ENCODE results near the gene MTARC2. TPM values are rescaled to one million over a fixed set of nuclear protein-coding genes. Genes with fewer than 3 reads are reported as not detected.

Gene MTARC2
- total RNA-seq, 1 experiment from 2014 or later: 15.2 TPM

GRCh38 chr1:220751111-220751510 is 3.0 kb downstream of the MTARC2 start:
- H3K9me3 Mint-ChIP-seq: no peaks in the 10 kb centered on the region
- no peak for ATAC-seq
- H3K27ac Mint-ChIP-seq: no peak overlapping the region
- DNase-seq (ENCODE audit: low spot score): no peak
- peaks cover 47% of the 10 kb centered on the region for H3K4me1 Mint-ChIP-seq
- no peak overlapping the region for H3K4me3 Mint-ChIP-seq
- POLR2A ChIA-PET: no interaction called here
- no peak for TF ChIP-seq SP1 (CRISPR knock-in tag; conservative IDR thresholded peaks at IDR 0.05)
- peaks cover 34% of the 10 kb centered on the region for H3K27me3 Mint-ChIP-seq (ENCODE audit: low read depth)
- H3K36me3 Mint-ChIP-seq: peaks cover 15% of the 10 kb centered on the region
- CTCF ChIA-PET: interaction anchor here (0.6 to 0.9 kb wide), 2 partner anchors 18 to 455 kb away, joined by 3 read pairs; no protein-coding TSS in a partner anchor

- ATAC-seq (no peak), DNase-seq (ENCODE audit: low spot score) (no peak)
- peaks cover 24% of the 10 kb centered on the region for H3K36me3 Mint-ChIP-seq
- H3K27me3 Mint-ChIP-seq (ENCODE audit: low read depth): peaks cover 13% of the 10 kb centered on the region
- H3K4me1 Mint-ChIP-seq: peaks cover 21% of the 10 kb centered on the region
- H3K4me3 Mint-ChIP-seq: no peak overlapping the region
- CTCF ChIA-PET: interaction anchor here (1.8 kb wide), 1 partner anchor 22 kb away, joined by 5 read pairs; no protein-coding TSS in a partner anchor
- H3K27ac Mint-ChIP-seq: no peak overlapping the region
- H3K9me3 Mint-ChIP-seq: no peaks in the 10 kb centered on the region
- POLR2A ChIA-PET: no interaction called here
- TF ChIP-seq ARID4B (CRISPR knock-in tag; IDR thresholded peaks at IDR 0.05; ENCODE audit: borderline replicate concordance) (no peak), SMAD3 (CRISPR knock-in tag; IDR thresholded peaks at IDR 0.05; ENCODE audit: borderline replicate concordance) (no peak), FOXP1 (CRISPR knock-in tag; IDR thresholded peaks at IDR 0.05; ENCODE audit: borderline replicate concordance) (no peak), GRHL2 (CRISPR knock-in tag; IDR thresholded peaks at IDR 0.05; ENCODE audit: insufficient replicate concordance, severe bottlenecking) (no peak), CREM (CRISPR knock-in tag; IDR thresholded peaks at IDR 0.05) (no peak)
These were observed 6.2 kb downstream of the MTARC2 start for GRCh38 chr1:220754212-220754917.

DNA sequence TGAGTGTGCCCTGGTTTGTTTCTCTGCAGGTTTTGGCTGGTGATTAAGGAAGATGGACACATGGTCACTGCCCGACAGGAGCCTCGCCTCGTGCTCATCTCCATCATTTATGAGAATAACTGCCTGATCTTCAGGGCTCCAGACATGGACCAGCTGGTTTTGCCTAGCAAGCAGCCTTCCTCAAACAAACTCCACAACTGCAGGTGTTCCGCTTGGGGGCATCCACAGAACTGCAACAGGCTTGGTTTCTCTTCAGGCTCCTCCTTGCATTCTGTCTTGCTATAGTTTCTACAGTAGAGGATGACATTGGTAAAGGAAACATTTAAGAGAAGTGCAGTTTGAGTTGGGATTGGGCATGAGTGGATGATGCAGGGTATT is 6.8 kb downstream of the MTARC2 start:
- POLR2A ChIA-PET: no interaction called here
- H3K27me3 Mint-ChIP-seq (ENCODE audit: low read depth): peaks cover 7% of the 10 kb centered on the region; the same call in 1 of the 2 replicates
- peaks cover 24% of the 10 kb centered on the region for H3K36me3 Mint-ChIP-seq
- ATAC-seq (no peak), DNase-seq (ENCODE audit: low spot score) (no peak)
- CTCF ChIA-PET: interaction anchor here (1.8 kb wide), 1 partner anchor 22 kb away, joined by 5 read pairs; no protein-coding TSS in a partner anchor
- no peak overlapping the region for H3K4me3 Mint-ChIP-seq
- no peak overlapping the region for H3K27ac Mint-ChIP-seq
- H3K4me1 Mint-ChIP-seq: peaks cover 17% of the 10 kb centered on the region
- no peaks in the 10 kb centered on the region for H3K9me3 Mint-ChIP-seq
- TF ChIP-seq ZNF416 (CRISPR knock-in tag; IDR thresholded peaks at IDR 0.05) (no peak), ZNF396 (CRISPR knock-in tag; IDR thresholded peaks at IDR 0.05; ENCODE audit: borderline replicate concordance) (no peak), TCF7 (CRISPR knock-in tag; IDR thresholded peaks at IDR 0.05; ENCODE audit: low read depth) (no peak), ZNF121 (CRISPR knock-in tag; IDR thresholded peaks at IDR 0.05) (no peak), ARID4B (CRISPR knock-in tag; IDR thresholded peaks at IDR 0.05; ENCODE audit: borderline replicate concordance) (no peak)
- TF ChIP-seq, protein P1, sequence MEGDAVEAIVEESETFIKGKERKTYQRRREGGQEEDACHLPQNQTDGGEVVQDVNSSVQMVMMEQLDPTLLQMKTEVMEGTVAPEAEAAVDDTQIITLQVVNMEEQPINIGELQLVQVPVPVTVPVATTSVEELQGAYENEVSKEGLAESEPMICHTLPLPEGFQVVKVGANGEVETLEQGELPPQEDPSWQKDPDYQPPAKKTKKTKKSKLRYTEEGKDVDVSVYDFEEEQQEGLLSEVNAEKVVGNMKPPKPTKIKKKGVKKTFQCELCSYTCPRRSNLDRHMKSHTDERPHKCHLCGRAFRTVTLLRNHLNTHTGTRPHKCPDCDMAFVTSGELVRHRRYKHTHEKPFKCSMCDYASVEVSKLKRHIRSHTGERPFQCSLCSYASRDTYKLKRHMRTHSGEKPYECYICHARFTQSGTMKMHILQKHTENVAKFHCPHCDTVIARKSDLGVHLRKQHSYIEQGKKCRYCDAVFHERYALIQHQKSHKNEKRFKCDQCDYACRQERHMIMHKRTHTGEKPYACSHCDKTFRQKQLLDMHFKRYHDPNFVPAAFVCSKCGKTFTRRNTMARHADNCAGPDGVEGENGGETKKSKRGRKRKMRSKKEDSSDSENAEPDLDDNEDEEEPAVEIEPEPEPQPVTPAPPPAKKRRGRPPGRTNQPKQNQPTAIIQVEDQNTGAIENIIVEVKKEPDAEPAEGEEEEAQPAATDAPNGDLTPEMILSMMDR (IDR thresholded peaks at IDR 0.05): no peak
- TF ChIP-seq, protein P2, sequence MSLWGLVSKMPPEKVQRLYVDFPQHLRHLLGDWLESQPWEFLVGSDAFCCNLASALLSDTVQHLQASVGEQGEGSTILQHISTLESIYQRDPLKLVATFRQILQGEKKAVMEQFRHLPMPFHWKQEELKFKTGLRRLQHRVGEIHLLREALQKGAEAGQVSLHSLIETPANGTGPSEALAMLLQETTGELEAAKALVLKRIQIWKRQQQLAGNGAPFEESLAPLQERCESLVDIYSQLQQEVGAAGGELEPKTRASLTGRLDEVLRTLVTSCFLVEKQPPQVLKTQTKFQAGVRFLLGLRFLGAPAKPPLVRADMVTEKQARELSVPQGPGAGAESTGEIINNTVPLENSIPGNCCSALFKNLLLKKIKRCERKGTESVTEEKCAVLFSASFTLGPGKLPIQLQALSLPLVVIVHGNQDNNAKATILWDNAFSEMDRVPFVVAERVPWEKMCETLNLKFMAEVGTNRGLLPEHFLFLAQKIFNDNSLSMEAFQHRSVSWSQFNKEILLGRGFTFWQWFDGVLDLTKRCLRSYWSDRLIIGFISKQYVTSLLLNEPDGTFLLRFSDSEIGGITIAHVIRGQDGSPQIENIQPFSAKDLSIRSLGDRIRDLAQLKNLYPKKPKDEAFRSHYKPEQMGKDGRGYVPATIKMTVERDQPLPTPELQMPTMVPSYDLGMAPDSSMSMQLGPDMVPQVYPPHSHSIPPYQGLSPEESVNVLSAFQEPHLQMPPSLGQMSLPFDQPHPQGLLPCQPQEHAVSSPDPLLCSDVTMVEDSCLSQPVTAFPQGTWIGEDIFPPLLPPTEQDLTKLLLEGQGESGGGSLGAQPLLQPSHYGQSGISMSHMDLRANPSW (CRISPR knock-in tag; conservative IDR thresholded peaks at IDR 0.05; ENCODE audit: low read depth): no peak
